ENCODE measurements around the gene ABHD17A. TPM values are rescaled to one million over a fixed set of nuclear protein-coding genes. Genes with fewer than 3 reads are reported as not detected.
"Not testable (repeated sequence)": the region's sequence is repeated elsewhere in the genome, so short reads cannot be mapped to it uniquely, and the experiment has no call there.

The ABHD17A gene
- 97.4 TPM for total RNA-seq
- polyA plus RNA-seq = 90.4 TPM
- long read RNA-seq, donor 1, partial matches to known transcripts = 0 of 2 reads
- long read RNA-seq, donor 1, other reads (novel, unspliced or antisense) = 0 of 2 reads
- long read RNA-seq, donor 2, full-length matches to known transcripts = 78 of 117 reads
- long read RNA-seq, donor 2, partial matches to known transcripts = 39 of 117 reads
- long read RNA-seq, donor 2, other reads (novel, unspliced or antisense) = 0 of 117 reads
- long read RNA-seq, donor 3, transcript ABHD17A-202 (5 exons, 1,757 nt) = major isoform, 78 of 102 reads
- long read RNA-seq, donor 3, partial matches to known transcripts = 24 of 102 reads
- long read RNA-seq, donor 3, other reads (novel, unspliced or antisense) = 0 of 102 reads
- long read RNA-seq, donor 4, transcript ABHD17A-202 (5 exons, 1,757 nt) = major isoform, 37 of 42 reads
- long read RNA-seq, donor 4, partial matches to known transcripts = 5 of 42 reads
- long read RNA-seq, donor 4, other reads (novel, unspliced or antisense) = 0 of 42 reads
- long read RNA-seq, donor 5, full-length matches to known transcripts = 80 of 131 reads
- long read RNA-seq, donor 5, partial matches to known transcripts = 51 of 131 reads
- long read RNA-seq, donor 5, other reads (novel, unspliced or antisense) = 0 of 131 reads
- long read RNA-seq, donor 6, full-length matches to known transcripts = 49 of 71 reads
- long read RNA-seq, donor 6, partial matches to known transcripts = 22 of 71 reads
- long read RNA-seq, donor 6, other reads (novel, unspliced or antisense) = 0 of 71 reads
- long read RNA-seq, donor 7, transcript ABHD17A-202 (5 exons, 1,757 nt) = major isoform, 23 of 44 reads
- long read RNA-seq, donor 7, partial matches to known transcripts = 21 of 44 reads
- long read RNA-seq, donor 7, other reads (novel, unspliced or antisense) = 0 of 44 reads
- long read RNA-seq, donor 8, full-length matches to known transcripts = 20 of 26 reads
- long read RNA-seq, donor 8, partial matches to known transcripts = 6 of 26 reads
- long read RNA-seq, donor 8, other reads (novel, unspliced or antisense) = 0 of 26 reads
- long read RNA-seq, donor 9, transcript ABHD17A-202 (5 exons, 1,757 nt) = major isoform, 31 of 31 reads
- long read RNA-seq, donor 9, partial matches to known transcripts = 0 of 31 reads
- long read RNA-seq, donor 9, other reads (novel, unspliced or antisense) = 0 of 31 reads
- long read RNA-seq, donor 10, transcript ABHD17A-202 (5 exons, 1,757 nt) = major isoform, 43 of 53 reads
- long read RNA-seq, donor 10, partial matches to known transcripts = 10 of 53 reads
- long read RNA-seq, donor 10, other reads (novel, unspliced or antisense) = 0 of 53 reads

GRCh38 chr19:1885398-1886119 lies at the start of gene ABHD17A:
ABHD17A (minus strand) TSS chr19:1885496; CDS start chr19:1881566, 3,930 bp downstream.
- H3K36me3 ChIP-seq (ENCODE audit: control insufficient read depth in 2 of 2, insufficient read depth in 2 of 2, low read length in 1 of 2); H3K9me3 ChIP-seq (ENCODE audit: control insufficient read depth in 2 of 2, insufficient read depth in 1 of 2, low read length in 1 of 2); H3K27me3 ChIP-seq (ENCODE audit: control insufficient read depth in 2 of 2, insufficient read depth in 1 of 2, low read length in 1 of 2): not testable (repeated sequence)
- WGBS = 21% methylated on average over 46 of the region's 46 CpGs
- Histone ChIP-seq H3K27ac (ENCODE audit: low read depth in 1 of 2, low read length in 1 of 2) (peak within 1 kb of the TSS; percentile 84 to 92), H3K4me1 (ENCODE audit: control insufficient read depth in 2 of 2, insufficient read depth in 2 of 2, low read length in 2 of 2) (peaks cover 21 to 47% of the 10 kb centered on the region in 2 donors), H3K4me3 (ENCODE audit: low read length in 2 of 2) (peak within 1 kb of the TSS; percentile 89 to 98)
- DNase-seq (ENCODE audit: low read depth in 6 of 9, low spot score in 9 of 9) = peak in 7 of 9 donors; percentile 85 to 96 (median 92)

GRCh38 chr19:1933942-1934341 lies 48.6 kb upstream of the ABHD17A start:
- Histone ChIP-seq H3K4me1 (ENCODE audit: control insufficient read depth in 2 of 2, insufficient read depth in 2 of 2, low read length in 2 of 2) (peaks cover 5 to 23% of the 10 kb centered on the region in 2 donors), H3K27ac (ENCODE audit: low read depth in 1 of 2, low read length in 1 of 2) (no peak overlapping the region), H3K36me3 (ENCODE audit: control insufficient read depth in 2 of 2, insufficient read depth in 2 of 2, low read length in 1 of 2) (no peaks in the 10 kb centered on the region), H3K27me3 (ENCODE audit: control insufficient read depth in 2 of 2, insufficient read depth in 1 of 2, low read length in 1 of 2) (peaks cover 0 to 9% of the 10 kb centered on the region in 2 donors), H3K4me3 (ENCODE audit: low read length in 2 of 2) (no peak overlapping the region), H3K9me3 (ENCODE audit: control insufficient read depth in 2 of 2, insufficient read depth in 1 of 2, low read length in 1 of 2) (peaks cover 0 to 19% of the 10 kb centered on the region in 2 donors)
- 97% methylated on average over 8 of the region's 8 CpGs for WGBS
- DNase-seq (ENCODE audit: low read depth in 6 of 9, low spot score in 9 of 9) = no peak

- DNase-seq (ENCODE audit: low read depth in 6 of 9, low spot score in 9 of 9) = no peak
- H3K36me3 ChIP-seq (ENCODE audit: control insufficient read depth in 2 of 2, insufficient read depth in 2 of 2, low read length in 1 of 2) = no peaks in the 10 kb centered on the region
- no peak overlapping the region for H3K27ac ChIP-seq (ENCODE audit: low read depth in 1 of 2, low read length in 1 of 2)
- 82% methylated on average over 7 of the region's 7 CpGs for WGBS
- no peak overlapping the region for H3K4me3 ChIP-seq (ENCODE audit: low read length in 2 of 2)
- H3K9me3 ChIP-seq (ENCODE audit: control insufficient read depth in 2 of 2, insufficient read depth in 1 of 2, low read length in 1 of 2) = peaks cover 0 to 19% of the 10 kb centered on the region in 2 donors
- H3K27me3 ChIP-seq (ENCODE audit: control insufficient read depth in 2 of 2, insufficient read depth in 1 of 2, low read length in 1 of 2) = peaks cover 0 to 10% of the 10 kb centered on the region in 2 donors
- H3K4me1 ChIP-seq (ENCODE audit: control insufficient read depth in 2 of 2, insufficient read depth in 2 of 2, low read length in 2 of 2) = peaks cover 5 to 24% of the 10 kb centered on the region in 2 donors
Measured at GRCh38 chr19:1933244-1933643, 47.9 kb upstream of the ABHD17A start.

GRCh38 chr19:1932395-1932794 lies 47.1 kb upstream of the ABHD17A start:
- Histone ChIP-seq H3K36me3 (ENCODE audit: control insufficient read depth in 2 of 2, insufficient read depth in 2 of 2, low read length in 1 of 2) (no peaks in the 10 kb centered on the region), H3K27me3 (ENCODE audit: control insufficient read depth in 2 of 2, insufficient read depth in 1 of 2, low read length in 1 of 2) (peaks cover 0 to 10% of the 10 kb centered on the region in 2 donors), H3K4me1 (ENCODE audit: control insufficient read depth in 2 of 2, insufficient read depth in 2 of 2, low read length in 2 of 2) (peaks cover 7 to 31% of the 10 kb centered on the region in 2 donors), H3K4me3 (ENCODE audit: low read length in 2 of 2) (no peak overlapping the region), H3K27ac (ENCODE audit: low read depth in 1 of 2, low read length in 1 of 2) (no peak overlapping the region), H3K9me3 (ENCODE audit: control insufficient read depth in 2 of 2, insufficient read depth in 1 of 2, low read length in 1 of 2) (peaks cover 0 to 23% of the 10 kb centered on the region in 2 donors)
- WGBS = 87% methylated on average over 8 of the region's 8 CpGs
- no peak for DNase-seq (ENCODE audit: low read depth in 6 of 9, low spot score in 9 of 9)

GRCh38 chr19:1931445-1931844 lies 46.1 kb upstream of the ABHD17A start:
- Histone ChIP-seq H3K4me3 (ENCODE audit: low read length in 2 of 2) (no peak overlapping the region), H3K27ac (ENCODE audit: low read depth in 1 of 2, low read length in 1 of 2) (no peak overlapping the region), H3K4me1 (ENCODE audit: control insufficient read depth in 2 of 2, insufficient read depth in 2 of 2, low read length in 2 of 2) (peaks cover 7 to 31% of the 10 kb centered on the region in 2 donors), H3K36me3 (ENCODE audit: control insufficient read depth in 2 of 2, insufficient read depth in 2 of 2, low read length in 1 of 2) (no peaks in the 10 kb centered on the region), H3K9me3 (ENCODE audit: control insufficient read depth in 2 of 2, insufficient read depth in 1 of 2, low read length in 1 of 2) (peaks cover 0 to 23% of the 10 kb centered on the region in 2 donors), H3K27me3 (ENCODE audit: control insufficient read depth in 2 of 2, insufficient read depth in 1 of 2, low read length in 1 of 2) (peaks cover 0 to 10% of the 10 kb centered on the region in 2 donors)
- 96% methylated on average over 1 of the region's 1 CpG for WGBS
- no peak for DNase-seq (ENCODE audit: low read depth in 6 of 9, low spot score in 9 of 9)

- DNase-seq (ENCODE audit: low read depth in 6 of 9, low spot score in 9 of 9) = peak in 5 of 9 donors; percentile 60 to 84 (median 72)
- peaks cover 11% of the 10 kb centered on the region in 2 donors for H3K36me3 ChIP-seq (ENCODE audit: control insufficient read depth in 2 of 2, insufficient read depth in 2 of 2, low read length in 1 of 2)
- peaks cover 0 to 16% of the 10 kb centered on the region in 2 donors for H3K9me3 ChIP-seq (ENCODE audit: control insufficient read depth in 2 of 2, insufficient read depth in 1 of 2, low read length in 1 of 2)
- H3K4me1 ChIP-seq (ENCODE audit: control insufficient read depth in 2 of 2, insufficient read depth in 2 of 2, low read length in 2 of 2) = peaks cover 7 to 31% of the 10 kb centered on the region in 2 donors
- H3K27me3 ChIP-seq (ENCODE audit: control insufficient read depth in 2 of 2, insufficient read depth in 1 of 2, low read length in 1 of 2) = peaks cover 0 to 10% of the 10 kb centered on the region in 2 donors
- no peak overlapping the region for H3K27ac ChIP-seq (ENCODE audit: low read depth in 1 of 2, low read length in 1 of 2)
- H3K4me3 ChIP-seq (ENCODE audit: low read length in 2 of 2) = peak overlapping the region; percentile 16 to 31
- 19% methylated on average over 42 of the region's 42 CpGs for WGBS
Measured at GRCh38 chr19:1929021-1929742, 43.9 kb upstream of the ABHD17A start.

GRCh38 chr19:1925544-1925943 lies 40.2 kb upstream of the ABHD17A start:
- DNase-seq (ENCODE audit: low read depth in 6 of 9, low spot score in 9 of 9) = no peak
- Histone ChIP-seq H3K27me3 (ENCODE audit: control insufficient read depth in 2 of 2, insufficient read depth in 1 of 2, low read length in 1 of 2) (peaks cover 0 to 10% of the 10 kb centered on the region in 2 donors), H3K4me1 (ENCODE audit: control insufficient read depth in 2 of 2, insufficient read depth in 2 of 2, low read length in 2 of 2) (peaks cover 7 to 49% of the 10 kb centered on the region in 2 donors), H3K36me3 (ENCODE audit: control insufficient read depth in 2 of 2, insufficient read depth in 2 of 2, low read length in 1 of 2) (peaks cover 33 to 43% of the 10 kb centered on the region in 2 donors), H3K27ac (ENCODE audit: low read depth in 1 of 2, low read length in 1 of 2) (no peak overlapping the region), H3K4me3 (ENCODE audit: low read length in 2 of 2) (no peak overlapping the region), H3K9me3 (ENCODE audit: control insufficient read depth in 2 of 2, insufficient read depth in 1 of 2, low read length in 1 of 2) (peaks cover 0 to 4% of the 10 kb centered on the region in 2 donors)
- whole genome bisulfite sequencing = 95% methylated on average over 16 of the region's 16 CpGs
